ENCODE data around the gene RBM28. TPM values are rescaled to one million over a fixed set of nuclear protein-coding genes. Genes with fewer than 3 reads are reported as not detected.
A peak's percentile ranks its signal among the peaks of the same experiment; 100 is the strongest.

RBM28 gene
- total RNA-seq, 4 donors from 2014 or later: 15.4 to 42.7 (median 19.1) TPM

DNA sequence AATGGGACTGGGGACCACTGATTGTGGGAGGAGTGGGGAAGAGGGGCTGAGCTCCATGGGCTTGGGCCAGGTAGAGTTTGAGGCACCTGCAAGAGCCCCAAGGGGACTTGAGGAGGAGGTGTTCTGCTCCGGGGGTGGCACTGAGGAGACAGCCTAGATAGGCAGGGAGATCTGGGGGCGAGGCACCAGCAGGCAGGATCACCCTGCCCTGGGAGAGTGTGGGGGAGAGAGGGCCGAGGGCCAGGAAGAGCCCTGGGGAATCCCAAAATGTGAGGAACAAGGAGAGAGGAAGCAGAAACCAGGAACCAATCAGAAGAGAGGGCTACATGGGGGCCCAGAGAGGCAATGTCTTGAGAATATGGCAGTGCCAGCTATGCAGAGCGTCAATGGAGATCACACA is 68.0 kb downstream of the RBM28 start:
- intact Hi-C loops (cut with DNase I; ENCODE audit: low total_unique reads): no loop called here
- WGBS, 2 donors: 70 to 83% methylated on average over 4 of the region's 4 CpGs
- TF ChIP-seq, protein P1, sequence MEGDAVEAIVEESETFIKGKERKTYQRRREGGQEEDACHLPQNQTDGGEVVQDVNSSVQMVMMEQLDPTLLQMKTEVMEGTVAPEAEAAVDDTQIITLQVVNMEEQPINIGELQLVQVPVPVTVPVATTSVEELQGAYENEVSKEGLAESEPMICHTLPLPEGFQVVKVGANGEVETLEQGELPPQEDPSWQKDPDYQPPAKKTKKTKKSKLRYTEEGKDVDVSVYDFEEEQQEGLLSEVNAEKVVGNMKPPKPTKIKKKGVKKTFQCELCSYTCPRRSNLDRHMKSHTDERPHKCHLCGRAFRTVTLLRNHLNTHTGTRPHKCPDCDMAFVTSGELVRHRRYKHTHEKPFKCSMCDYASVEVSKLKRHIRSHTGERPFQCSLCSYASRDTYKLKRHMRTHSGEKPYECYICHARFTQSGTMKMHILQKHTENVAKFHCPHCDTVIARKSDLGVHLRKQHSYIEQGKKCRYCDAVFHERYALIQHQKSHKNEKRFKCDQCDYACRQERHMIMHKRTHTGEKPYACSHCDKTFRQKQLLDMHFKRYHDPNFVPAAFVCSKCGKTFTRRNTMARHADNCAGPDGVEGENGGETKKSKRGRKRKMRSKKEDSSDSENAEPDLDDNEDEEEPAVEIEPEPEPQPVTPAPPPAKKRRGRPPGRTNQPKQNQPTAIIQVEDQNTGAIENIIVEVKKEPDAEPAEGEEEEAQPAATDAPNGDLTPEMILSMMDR (IDR thresholded peaks at IDR 0.05): no peak
- no peak for TF ChIP-seq POLR2A (IDR thresholded peaks at IDR 0.05)
- DNase-seq (ENCODE audit: low spot score in 2 of 2): peak in 1 of 2 donors; percentile 72
- no peak overlapping the region for H3K4me3 ChIP-seq (ENCODE audit: low read depth, poor library complexity, severe bottlenecking)

DNA sequence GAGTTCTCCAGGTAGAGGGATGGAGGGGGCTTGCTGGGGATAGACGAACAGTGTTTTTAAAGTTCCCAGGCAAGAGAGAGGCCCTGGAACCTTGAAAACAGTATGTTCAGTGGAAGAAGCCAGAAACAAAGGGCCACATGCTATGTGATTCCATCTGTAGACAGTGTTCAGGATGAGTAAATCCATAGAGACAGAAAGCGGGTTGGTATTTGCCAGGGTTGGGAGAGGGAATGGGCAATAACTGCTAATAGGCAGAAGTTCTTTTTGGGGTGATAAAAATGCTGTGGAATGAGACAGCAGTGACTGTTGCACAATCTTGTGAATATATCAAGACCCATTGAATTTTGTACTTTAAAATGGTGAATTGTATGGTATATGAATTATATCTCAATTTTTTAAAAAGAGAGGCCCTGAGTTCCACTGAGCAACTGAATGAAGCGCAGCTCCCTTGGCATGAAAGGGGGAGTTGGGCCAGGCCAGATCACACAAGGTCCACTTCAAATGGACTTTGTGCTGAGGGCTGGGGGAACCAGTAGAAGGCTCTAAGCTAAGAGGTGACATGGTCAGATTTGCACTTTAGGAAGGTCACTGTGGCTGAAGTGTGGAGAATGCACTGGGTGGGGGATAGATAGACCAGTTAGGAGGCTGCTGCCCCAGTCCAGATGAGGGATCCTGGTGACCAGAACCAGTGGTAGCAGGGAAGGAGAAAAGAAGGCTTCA is 68.7 kb downstream of the RBM28 start:
- no peak overlapping the region for H3K4me3 ChIP-seq (ENCODE audit: low read depth, poor library complexity, severe bottlenecking)
- intact Hi-C loops (cut with DNase I; ENCODE audit: low total_unique reads): no loop called here
- WGBS, 2 donors: 42 to 56% methylated on average over 3 of the region's 3 CpGs
- peak in 1 of 2 donors; percentile 25 for DNase-seq (ENCODE audit: low spot score in 2 of 2)
- no peak for TF ChIP-seq POLR2A (IDR thresholded peaks at IDR 0.05)
- TF ChIP-seq, protein P1 (IDR thresholded peaks at IDR 0.05): no peak

DNA sequence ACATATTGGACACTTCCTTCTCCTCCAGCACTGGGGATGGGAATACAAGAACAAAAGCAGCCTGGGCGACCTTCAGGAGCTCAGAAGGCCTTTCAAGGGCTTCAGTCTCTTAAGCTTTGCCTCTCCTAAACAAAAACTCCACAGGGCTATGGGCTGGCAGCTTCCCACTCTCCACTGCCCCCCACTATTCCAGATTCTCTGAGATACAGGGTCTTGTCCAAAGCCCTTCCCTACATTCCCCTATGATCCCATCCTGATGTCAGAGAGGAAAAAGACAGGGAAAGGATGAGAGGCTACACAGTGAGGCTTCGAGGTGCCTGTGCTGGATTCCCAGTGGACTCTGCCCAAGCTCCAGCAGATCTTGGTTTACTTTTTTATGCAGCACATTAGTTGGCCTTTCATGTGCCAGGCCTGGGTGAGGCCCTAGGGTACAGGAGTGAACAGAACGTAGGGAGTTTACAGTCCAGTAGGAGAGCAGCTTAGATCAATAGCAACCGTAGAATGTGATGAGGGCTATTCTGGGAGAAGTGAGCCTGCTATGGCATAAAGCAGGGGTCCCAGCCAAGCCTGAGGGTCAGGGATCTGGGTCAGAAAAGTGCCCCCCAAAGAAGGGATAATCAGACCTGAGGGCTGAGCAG is 69.3 kb downstream of the RBM28 start:
- DNase-seq (ENCODE audit: low spot score in 2 of 2): peak in 1 of 2 donors; percentile 67

DNA sequence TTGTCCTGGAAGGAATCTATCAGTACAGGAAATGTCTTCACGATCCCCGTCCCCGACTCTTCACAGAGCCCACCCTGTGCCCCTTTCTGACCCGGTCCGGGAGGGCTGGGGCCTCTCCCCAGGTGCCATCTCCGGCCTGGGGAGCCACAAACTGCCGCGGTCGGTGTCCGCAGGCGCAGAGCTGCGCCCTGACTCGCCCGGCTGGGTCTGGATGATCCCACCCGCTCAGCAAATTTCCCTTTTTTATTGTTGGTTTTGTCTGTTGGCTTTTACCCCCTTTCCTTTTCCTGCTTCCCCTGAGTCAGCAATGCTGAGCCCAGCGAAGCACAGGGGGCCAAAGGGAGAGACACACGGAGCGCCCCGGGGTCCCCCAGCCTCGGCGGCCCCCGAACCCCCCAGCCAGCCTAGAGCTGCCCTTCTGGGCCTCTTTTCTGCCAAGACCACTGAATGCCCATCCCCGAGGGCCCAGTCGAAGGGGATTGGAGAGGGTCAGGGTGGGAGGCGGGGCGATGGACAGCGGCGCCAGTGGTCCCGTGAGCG is 71.7 kb downstream of the RBM28 start:
- DNase-seq (ENCODE audit: low spot score in 2 of 2): peak in 1 of 2 donors; percentile 80
- WGBS, 2 donors: 29 to 33% methylated on average over 30 of the region's 30 CpGs
- no peak for TF ChIP-seq POLR2A (IDR thresholded peaks at IDR 0.05)
- TF ChIP-seq, protein P1 (IDR thresholded peaks at IDR 0.05): no peak
- no peak overlapping the region for H3K4me3 ChIP-seq (ENCODE audit: low read depth, poor library complexity, severe bottlenecking)
- intact Hi-C loops (cut with DNase I; ENCODE audit: low total_unique reads): no loop called here

More for the DNA sequence above, 69.3 kb downstream of the RBM28 start:
- TF ChIP-seq POLR2A (IDR thresholded peaks at IDR 0.05): no peak
- TF ChIP-seq, protein P1 (IDR thresholded peaks at IDR 0.05): no peak
- H3K4me3 ChIP-seq (ENCODE audit: low read depth, poor library complexity, severe bottlenecking): no peak overlapping the region
- intact Hi-C loops (cut with DNase I; ENCODE audit: low total_unique reads): no loop called here
- 86% methylated on average over 4 of the region's 4 CpGs for WGBS, 2 donors

DNA sequence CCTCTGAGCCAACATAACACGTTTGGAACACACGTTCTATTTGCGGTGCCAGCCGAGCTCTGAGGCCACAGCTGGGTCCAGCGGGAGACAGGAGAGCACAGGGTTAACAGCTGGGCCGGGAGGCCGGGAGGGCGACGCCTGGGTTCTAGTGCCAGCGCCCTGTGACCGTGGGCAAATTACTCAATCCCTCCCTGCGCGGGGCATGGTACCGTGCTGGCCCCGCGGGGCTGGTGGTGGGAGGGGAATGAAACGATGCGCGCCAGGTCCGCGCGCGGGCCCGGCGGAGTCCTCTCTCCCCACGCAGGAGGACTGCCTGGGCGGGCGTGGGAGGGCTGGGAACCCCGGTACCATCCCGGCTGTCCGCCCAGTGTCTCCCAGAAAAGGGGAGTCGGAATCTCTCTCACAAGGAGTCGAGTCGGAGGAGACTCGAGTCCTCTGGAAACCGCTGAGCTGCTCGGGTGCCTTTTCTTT is 72.2 kb downstream of the RBM28 start:
- WGBS, 2 donors: 3 to 4% methylated on average over 16 to 24 of the region's 37 CpGs
- H3K4me3 ChIP-seq (ENCODE audit: low read depth, poor library complexity, severe bottlenecking): no peak overlapping the region
- TF ChIP-seq, protein P1 (IDR thresholded peaks at IDR 0.05): no peak
- no peak for TF ChIP-seq POLR2A (IDR thresholded peaks at IDR 0.05)
- peak in 1 of 2 donors; percentile 75 for DNase-seq (ENCODE audit: low spot score in 2 of 2)
- intact Hi-C loops (cut with DNase I; ENCODE audit: low total_unique reads): no loop called here

All from lower leg skin (tissue), 4 donors.